Fibroblast of villous mesenchyme (primary cell): Measurements from ENCODE around the gene S100A6. TPM values are rescaled to one million over a fixed set of nuclear protein-coding genes. Genes with fewer than 3 reads are reported as not detected.
"Not testable (repeated sequence)": the region's sequence is repeated elsewhere in the genome, so short reads cannot be mapped to it uniquely, and the experiment has no call there.

ENCODE experiments used
- DNase-seq: peaks from one replicate; pipeline ENCODE4 v3.0.0-alpha.2; 2010; ENCODE audit warnings: low read depth
- H3K4me3 ChIP-seq: 2 replicates; pipeline ENCODE4 v1.5.1; 2011; ENCODE audit warnings: low read depth, mild to moderate bottlenecking, low read length
- total RNA-seq: library from RNA; depleted of rRNA; stranded (reverse); fragments of >200 nt; gene quantifications from 2 replicates; pipeline ENCODE4 v1.2.3, GENCODE V29; 2012
- TF ChIP-seq, protein P1 (sequence below): IDR thresholded peaks from 2 replicates; pipeline ENCODE4 v1.5.1; 2012; ENCODE audit warnings: low read depth, mild to moderate bottlenecking, low read length; ENCODE audit not compliant: insufficient read depth

The S100A6 gene
- total RNA-seq, 1 donor: 1,040 TPM

DNA sequence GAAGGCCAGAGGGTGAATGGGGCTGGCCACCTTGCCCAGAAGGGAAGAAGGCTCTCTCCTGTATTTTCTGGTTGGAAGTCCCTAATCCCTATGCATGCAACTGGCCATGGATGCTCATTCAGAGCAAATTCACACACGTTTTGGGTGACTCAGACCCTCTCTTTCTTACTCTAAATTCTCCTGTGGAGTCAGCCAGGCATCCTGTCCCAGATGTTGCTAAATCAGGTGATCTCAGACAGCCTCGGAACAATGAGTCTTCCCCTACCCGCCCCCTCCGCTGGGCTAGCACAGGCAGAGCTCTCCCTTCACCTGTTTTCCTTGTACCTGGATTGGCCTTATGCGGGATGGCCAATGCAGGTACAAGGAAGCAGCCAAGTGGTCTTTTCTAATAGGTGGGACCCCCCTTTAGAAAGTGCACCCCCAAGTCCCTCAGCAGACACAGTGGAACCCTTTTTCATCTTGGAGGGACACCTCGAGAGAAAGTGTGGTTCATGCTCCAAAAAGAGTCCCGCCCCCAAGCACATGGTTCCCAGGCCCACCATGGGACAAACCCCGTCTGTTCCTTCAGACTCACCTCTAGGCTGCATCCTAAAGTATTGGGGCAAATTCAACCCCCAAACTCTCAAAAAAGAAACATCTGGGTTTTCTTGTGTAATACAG, 8.6 kb downstream of the S100A6 start:
- no peak overlapping the region for H3K4me3 ChIP-seq
- DNase-seq: no peak
- TF ChIP-seq, protein P1, sequence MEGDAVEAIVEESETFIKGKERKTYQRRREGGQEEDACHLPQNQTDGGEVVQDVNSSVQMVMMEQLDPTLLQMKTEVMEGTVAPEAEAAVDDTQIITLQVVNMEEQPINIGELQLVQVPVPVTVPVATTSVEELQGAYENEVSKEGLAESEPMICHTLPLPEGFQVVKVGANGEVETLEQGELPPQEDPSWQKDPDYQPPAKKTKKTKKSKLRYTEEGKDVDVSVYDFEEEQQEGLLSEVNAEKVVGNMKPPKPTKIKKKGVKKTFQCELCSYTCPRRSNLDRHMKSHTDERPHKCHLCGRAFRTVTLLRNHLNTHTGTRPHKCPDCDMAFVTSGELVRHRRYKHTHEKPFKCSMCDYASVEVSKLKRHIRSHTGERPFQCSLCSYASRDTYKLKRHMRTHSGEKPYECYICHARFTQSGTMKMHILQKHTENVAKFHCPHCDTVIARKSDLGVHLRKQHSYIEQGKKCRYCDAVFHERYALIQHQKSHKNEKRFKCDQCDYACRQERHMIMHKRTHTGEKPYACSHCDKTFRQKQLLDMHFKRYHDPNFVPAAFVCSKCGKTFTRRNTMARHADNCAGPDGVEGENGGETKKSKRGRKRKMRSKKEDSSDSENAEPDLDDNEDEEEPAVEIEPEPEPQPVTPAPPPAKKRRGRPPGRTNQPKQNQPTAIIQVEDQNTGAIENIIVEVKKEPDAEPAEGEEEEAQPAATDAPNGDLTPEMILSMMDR: no peak

DNA sequence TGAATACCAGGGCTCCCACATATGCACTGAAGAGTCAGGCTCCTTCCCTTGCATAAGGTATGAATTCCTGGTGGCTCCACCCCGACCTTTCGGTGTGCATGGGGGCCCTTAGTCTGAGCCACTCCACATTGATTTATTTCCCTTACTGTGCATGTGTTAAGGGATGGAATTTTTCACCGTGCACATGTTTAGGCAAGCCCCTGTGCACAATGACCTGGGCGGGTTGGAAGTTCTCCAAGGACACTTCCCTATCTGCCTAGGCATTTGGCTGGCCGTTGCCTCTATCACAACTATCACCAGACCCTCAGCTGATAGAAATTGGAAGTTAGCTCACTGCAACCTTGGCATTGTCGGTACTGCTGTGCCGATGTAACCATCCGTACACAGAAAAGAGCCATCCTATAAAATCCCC, 9.7 kb downstream of the S100A6 start:
- no peak for DNase-seq
- no peak overlapping the region for H3K4me3 ChIP-seq
- TF ChIP-seq, protein P1: no peak

DNA sequence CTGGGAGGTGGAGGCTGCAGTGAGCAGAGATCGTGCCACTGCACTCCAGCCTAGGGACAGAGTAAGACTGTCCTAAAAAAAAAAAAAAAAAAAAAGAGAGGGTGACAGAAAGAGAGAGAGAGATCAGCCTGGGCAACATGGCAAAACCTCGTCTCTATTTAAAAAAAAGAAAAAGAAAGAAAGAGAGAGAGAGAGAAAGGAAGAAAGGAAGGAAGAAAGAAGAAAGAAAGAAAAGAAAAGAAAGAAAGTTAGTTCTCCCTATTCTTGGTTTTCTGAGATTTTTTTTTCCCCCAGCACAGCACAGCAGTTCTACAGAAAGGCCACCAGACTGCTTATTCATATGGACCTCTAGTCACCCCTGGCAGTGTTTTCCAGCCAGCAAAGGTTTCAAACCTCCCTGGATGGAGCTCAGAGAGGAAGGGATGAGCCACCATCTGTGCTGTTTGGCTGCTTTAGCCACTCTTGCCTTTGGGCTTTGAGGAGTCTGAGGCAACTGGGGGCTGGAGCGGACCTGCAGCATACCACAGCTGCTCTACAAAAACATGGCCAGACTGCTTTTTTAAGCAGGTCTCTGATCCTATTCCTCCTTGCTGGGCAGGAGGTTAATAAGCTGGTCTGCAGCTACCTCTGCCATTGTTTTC, 10.6 kb downstream of the S100A6 start:
- peak; percentile 34 for DNase-seq

DNA sequence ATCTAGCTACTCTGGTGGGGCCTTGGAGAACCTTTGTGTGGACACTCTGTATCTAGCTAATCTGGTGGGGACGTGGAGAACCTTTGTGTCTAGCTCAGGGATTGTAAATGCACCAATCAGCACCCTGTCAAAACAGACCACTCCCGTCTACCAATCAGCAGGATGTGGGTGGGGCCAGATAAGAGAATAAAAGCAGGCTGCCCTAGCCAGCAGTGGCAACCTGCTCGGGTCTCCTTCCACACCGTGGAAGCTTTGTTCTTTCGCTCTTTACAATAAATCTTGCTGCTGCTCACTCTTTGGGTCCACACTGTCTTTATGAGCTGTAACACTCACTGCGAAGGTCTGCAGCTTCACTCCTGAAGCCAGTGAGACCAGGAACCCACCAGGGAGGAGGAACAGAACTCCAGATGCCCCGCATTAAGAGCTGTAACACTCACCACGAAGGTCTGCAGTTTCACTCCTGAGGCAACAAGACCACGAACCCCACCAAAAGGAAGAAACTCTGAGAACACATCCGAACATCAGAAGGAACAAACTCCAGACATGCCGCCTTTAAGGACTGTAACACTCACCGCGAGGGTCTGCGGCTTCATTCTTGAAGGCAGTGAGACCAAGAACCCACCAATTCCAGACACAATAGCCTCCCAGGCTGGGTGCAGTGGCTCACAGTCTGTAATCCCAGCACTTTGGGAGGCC, 13.3 kb downstream of the S100A6 start:
- H3K4me3 ChIP-seq, DNase-seq: not testable (repeated sequence)

More for the DNA sequence above, 10.6 kb downstream of the S100A6 start:
- H3K4me3 ChIP-seq: no peak overlapping the region
- TF ChIP-seq, protein P1: no peak

DNA sequence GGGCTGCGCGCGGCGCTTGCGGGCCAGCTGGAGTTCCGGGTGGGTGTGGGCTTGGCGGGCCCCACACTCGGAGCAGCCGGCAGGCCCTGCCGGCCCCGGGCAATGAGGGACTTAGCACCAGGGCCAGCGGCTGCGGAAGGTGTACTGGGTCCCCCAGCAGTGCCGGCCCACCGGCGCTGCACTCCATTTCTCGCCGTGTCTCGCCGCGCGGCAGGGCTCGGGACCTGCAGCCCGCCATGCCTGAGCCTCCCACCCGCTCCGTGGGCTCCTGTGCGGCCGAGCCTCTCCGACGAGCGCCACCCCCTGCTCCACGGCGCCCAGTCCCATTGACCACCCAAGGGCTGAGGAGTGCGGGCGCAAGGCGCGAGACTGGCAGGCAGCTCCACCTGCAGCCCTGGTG, 14.0 kb downstream of the S100A6 start:
- not testable (repeated sequence) for H3K4me3 ChIP-seq, DNase-seq

DNA sequence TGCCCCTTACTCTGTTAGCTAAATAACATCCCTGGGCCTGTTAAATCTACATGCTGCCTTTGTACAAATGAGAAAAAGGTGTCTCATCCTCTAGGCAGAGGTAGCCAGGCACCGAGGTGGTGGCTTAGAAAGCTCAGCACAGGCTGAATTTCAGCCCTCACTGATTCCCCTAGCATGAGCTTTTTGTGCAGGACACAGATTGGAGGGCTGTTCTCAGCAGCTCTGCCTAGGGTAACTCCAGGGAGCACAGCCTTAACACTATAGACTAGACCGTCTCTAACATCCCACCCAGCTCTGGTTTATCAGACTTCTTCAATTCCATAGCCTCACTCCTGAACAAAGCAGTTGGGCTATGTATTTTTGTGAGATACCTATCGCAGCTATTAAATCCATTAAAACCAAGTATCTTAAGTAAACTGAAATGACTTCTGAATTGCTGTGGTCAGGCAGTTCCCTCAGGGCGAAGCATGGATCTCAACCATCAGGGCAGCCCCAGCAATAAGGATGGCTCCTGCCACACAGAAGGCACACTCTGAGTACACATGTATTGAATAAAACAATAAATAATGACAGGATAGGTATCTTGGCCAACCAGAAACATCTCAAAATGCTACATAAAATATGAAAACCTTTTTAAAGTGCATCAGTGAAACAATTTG, 14.8 kb downstream of the S100A6 start:
- TF ChIP-seq, protein P1: no peak
- no peak overlapping the region for H3K4me3 ChIP-seq
- DNase-seq: no peak

DNA sequence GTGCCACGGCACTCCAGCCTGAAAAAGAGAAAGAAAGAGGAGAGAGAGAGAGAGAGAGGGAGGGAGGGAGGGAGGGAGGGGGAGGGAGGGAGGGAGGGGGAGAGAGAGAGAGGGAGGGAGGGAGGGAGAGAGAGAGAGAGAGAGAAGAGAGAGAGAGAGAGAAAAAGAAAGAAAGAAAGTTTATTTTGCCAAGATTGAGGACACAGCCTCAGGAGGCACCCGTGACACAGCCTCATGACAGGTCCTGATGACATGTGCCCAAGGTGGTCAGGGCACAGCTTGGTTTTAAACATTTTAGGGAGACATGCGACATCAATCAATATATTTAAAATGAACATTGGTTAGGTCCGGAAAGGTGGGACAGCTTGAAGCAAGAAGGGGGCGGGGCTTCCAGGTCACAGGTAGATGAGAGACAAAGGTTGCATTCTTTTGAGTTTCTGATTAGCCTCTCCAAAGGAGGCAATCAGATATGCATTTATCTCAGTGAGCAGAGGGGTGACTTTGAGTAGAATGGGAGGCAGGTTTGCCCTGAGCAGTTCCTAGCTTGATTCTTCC, 15.6 kb downstream of the S100A6 start:
- not testable (repeated sequence) for DNase-seq, H3K4me3 ChIP-seq

DNA sequence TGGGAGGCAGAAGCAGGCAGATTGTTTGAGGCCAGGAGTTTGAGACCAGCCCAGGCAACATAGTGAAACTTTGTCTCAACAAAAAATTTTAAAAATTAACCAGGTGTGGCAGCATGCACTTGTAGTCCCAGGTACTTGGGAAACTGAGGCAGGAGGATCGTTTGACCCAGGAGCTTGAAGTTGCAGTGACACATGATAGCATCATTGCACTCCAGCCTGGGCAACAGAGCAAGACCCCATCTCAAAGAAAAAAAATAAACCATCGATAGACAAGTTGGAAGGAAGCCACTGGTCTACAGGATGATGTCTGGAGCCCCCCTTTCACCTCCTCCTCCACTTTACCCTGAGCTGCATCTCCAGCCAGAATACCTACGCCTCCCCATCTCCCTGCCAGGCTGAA, 16.5 kb downstream of the S100A6 start:
- TF ChIP-seq, protein P1: no peak
- DNase-seq: no peak
- no peak overlapping the region for H3K4me3 ChIP-seq
